Ishikawa (cell line): Measurements from ENCODE around the gene VWA3B.

Experiments used
- EGR1 ChIP-seq: IDR thresholded peaks from 2 replicates; pipeline ENCODE4 v1.6.1; 2012
- EP300 ChIP-seq: IDR thresholded peaks from 2 replicates; pipeline ENCODE4 v1.6.1; 2012; ENCODE audit warnings: borderline replicate concordance
- FOXM1 ChIP-seq: IDR thresholded peaks from 2 replicates; pipeline ENCODE4 v1.6.1; 2012; ENCODE audit warnings: low read depth, borderline replicate concordance
- NFIC ChIP-seq: IDR thresholded peaks from 2 replicates; pipeline ENCODE4 v1.6.1; 2012
- RAD21 ChIP-seq: IDR thresholded peaks from 2 replicates; pipeline ENCODE4 v1.6.1; 2012; ENCODE audit warnings: low read depth
- REST ChIP-seq: IDR thresholded peaks from 2 replicates; pipeline ENCODE4 v1.6.1; 2012; ENCODE audit warnings: low read depth, mild to moderate bottlenecking
- TAF1 ChIP-seq: IDR thresholded peaks from 2 replicates; pipeline ENCODE4 v1.6.1; 2012; ENCODE audit warnings: low read depth, mild to moderate bottlenecking
- USF1 ChIP-seq: IDR thresholded peaks from 2 replicates; pipeline ENCODE4 v1.6.1; 2012
- YY1 ChIP-seq: IDR thresholded peaks from 2 replicates; pipeline ENCODE4 v1.6.1; 2012; ENCODE audit warnings: low read depth
- TF ChIP-seq, protein P1 (sequence below): IDR thresholded peaks from 2 replicates; pipeline ENCODE4 v1.6.1; 2012

DNA sequence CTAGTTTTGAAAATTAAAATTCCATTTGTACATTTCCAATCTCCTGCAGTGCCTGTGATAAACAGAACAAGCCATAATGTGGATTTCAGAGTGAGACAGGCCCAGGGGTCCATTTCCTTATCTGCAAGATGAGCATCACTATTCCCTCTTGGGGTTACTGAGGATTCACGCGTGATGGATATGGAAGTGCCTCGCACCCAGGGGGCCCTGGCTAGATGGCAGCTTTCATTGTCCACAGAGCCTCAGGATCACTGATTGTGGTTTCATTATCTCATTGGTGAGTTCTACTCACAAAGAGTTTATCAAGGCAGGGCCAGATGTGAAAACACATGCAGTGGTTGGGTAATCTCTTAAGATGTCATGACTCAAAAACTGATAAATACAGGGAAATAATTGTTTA, 270.9 kb downstream of the VWA3B start:
- no peak for TF ChIP-seq RAD21
- TF ChIP-seq USF1: no peak
- TF ChIP-seq NFIC: no peak
- no peak for TF ChIP-seq EP300
- TF ChIP-seq TAF1: no peak
- TF ChIP-seq EGR1: no peak
- TF ChIP-seq, protein P1, sequence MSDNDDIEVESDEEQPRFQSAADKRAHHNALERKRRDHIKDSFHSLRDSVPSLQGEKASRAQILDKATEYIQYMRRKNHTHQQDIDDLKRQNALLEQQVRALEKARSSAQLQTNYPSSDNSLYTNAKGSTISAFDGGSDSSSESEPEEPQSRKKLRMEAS: no peak
- TF ChIP-seq YY1: no peak
- no peak for TF ChIP-seq REST
- TF ChIP-seq FOXM1: no peak
